Uterus (tissue), 4 donors: ENCODE data around the gene KIDINS220. TPM values are rescaled to one million over a fixed set of nuclear protein-coding genes. Genes with fewer than 3 reads are reported as not detected.
A peak's percentile ranks its signal among the peaks of the same experiment; 100 is the strongest.

Experiments used
- DNase-seq, 2 donors: peaks; one replicate each; pipeline ENCODE4 v3.0.0-alpha.2; 2019 to 2020
- H3K27ac ChIP-seq, 2 donors: fragments of 200-600 bp; sonication (generic); 1 replicate in 1 of 2; 2 replicates in 1 of 2; pipeline ENCODE4 v1.5.1; 2016 to 2018
- H3K27me3 ChIP-seq, 2 donors: fragments of 200-600 bp; sonication (generic); one replicate each; pipeline ENCODE4 v1.5.1; 2018 to 2019; ENCODE audit warnings: control low read depth in 1 of 2
- H3K36me3 ChIP-seq, 2 donors: fragments of 200-600 bp; sonication (generic); one replicate each; pipeline ENCODE4 v1.5.1; 2019; ENCODE audit warnings: control low read depth in 1 of 2
- H3K4me1 ChIP-seq, 2 donors: fragments of 200-600 bp; sonication (generic); one replicate each; pipeline ENCODE4 v1.5.1; 2018 to 2019; ENCODE audit warnings: control low read depth in 1 of 2
- H3K4me3 ChIP-seq, 2 donors: fragments of 200-600 bp; sonication (generic); 1 replicate in 1 of 2; 2 replicates in 1 of 2; pipeline ENCODE4 v1.5.1; 2018 to 2019; ENCODE audit warnings: mild to moderate bottlenecking in 1 of 2
- H3K9me3 ChIP-seq, 2 donors: fragments of 200-600 bp; sonication (generic); one replicate each; pipeline ENCODE4 v1.5.1; 2019; ENCODE audit warnings: control low read depth in 1 of 2
- POLR2A ChIP-seq, 2 donors: fragments of 450-650 bp; IDR thresholded peaks; one replicate each; pipeline ENCODE4 v1.6.1; 2016; ENCODE audit warnings: antibody characterized with exemption in 2 of 2, mild to moderate bottlenecking in 1 of 2, moderate library complexity in 1 of 2
- intact Hi-C: fragments of 100-400 bp; cut with DNase I; formaldehyde crosslinking; loops from one replicate; pipeline ENCODE4 v1.15.1; 2023; ENCODE audit warnings: low total_unique reads
- total RNA-seq, 4 donors: library from RNA; depleted of rRNA in 3 of 4; stranded (reverse); fragments of >200 nt in 3 of 4; gene quantifications; one replicate each; pipeline versions ENCODE4 v1.1.0 to v1.2.4, GENCODE V29; 2014 to 2023
- TF ChIP-seq, protein P1 (sequence below), 4 experiments: fragments of 200-600 bp in 2 of 4; fragments of 450-650 bp in 2 of 4; sonication (generic) in 2 of 4; IDR thresholded peaks; one replicate each; pipeline ENCODE4 v1.5.1; 2016 to 2019; ENCODE audit warnings: antibody characterized with exemption in 4 of 4, mild to moderate bottlenecking in 2 of 4, moderate library complexity in 1 of 4
- donor health status: DM: yes; HTN: yes; CAD: no.

Gene KIDINS220
- total RNA-seq, 4 donors from 2014 or later: 48.8 to 185 (median 72.8) TPM

DNA sequence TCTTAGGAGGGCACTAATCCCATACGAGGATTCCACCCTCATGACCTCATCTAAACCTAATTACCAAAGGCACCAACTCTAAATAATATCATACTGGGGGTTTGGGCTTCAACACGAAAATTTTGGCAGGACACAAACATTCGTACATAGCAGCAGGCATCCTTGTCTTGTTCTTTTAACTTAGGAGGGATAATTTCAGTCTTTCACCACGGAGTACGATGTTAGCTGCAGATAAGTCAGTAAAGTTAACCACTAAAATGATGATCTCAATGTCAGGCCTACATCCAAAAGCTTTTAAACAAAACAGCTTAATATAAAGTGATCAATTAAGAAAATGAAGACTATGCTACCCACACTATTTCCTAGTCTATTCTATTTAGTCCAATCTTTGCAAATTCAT lies 80.7 kb downstream of the KIDINS220 start:
- intact Hi-C loops: no loop called here
- Histone ChIP-seq H3K36me3 (no peaks in the 10 kb centered on the region), H3K27ac (no peak overlapping the region)

DNA sequence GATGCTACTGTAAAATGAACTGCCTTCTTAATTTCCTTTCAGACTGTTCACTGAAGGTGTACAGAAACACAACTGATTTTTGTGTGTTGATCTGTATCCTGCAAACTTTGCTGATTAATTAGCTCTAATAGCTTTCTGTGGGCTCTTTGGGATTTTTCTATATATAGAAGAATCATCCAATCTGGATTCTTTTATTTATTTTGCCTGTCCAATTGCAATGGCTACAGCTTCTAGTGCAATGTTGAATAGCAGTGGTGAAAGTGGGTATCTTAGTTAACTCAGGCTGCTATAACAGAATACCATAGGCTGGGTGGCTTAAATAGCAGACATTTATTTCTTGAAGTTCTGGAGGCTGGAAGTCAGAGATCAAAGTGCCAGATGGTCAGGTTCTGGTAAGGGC lies 81.2 kb downstream of the KIDINS220 start:
- H3K27me3 ChIP-seq: no peaks in the 10 kb centered on the region
- H3K27ac ChIP-seq: no peak overlapping the region
- H3K9me3 ChIP-seq: no peaks in the 10 kb centered on the region
- TF ChIP-seq, protein P1, sequence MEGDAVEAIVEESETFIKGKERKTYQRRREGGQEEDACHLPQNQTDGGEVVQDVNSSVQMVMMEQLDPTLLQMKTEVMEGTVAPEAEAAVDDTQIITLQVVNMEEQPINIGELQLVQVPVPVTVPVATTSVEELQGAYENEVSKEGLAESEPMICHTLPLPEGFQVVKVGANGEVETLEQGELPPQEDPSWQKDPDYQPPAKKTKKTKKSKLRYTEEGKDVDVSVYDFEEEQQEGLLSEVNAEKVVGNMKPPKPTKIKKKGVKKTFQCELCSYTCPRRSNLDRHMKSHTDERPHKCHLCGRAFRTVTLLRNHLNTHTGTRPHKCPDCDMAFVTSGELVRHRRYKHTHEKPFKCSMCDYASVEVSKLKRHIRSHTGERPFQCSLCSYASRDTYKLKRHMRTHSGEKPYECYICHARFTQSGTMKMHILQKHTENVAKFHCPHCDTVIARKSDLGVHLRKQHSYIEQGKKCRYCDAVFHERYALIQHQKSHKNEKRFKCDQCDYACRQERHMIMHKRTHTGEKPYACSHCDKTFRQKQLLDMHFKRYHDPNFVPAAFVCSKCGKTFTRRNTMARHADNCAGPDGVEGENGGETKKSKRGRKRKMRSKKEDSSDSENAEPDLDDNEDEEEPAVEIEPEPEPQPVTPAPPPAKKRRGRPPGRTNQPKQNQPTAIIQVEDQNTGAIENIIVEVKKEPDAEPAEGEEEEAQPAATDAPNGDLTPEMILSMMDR (IDR thresholded peaks at IDR 0.05): no peak
- no peak for TF ChIP-seq POLR2A (IDR thresholded peaks at IDR 0.05)
- DNase-seq: no peak
- no peaks in the 10 kb centered on the region for H3K4me1 ChIP-seq
- H3K36me3 ChIP-seq: no peaks in the 10 kb centered on the region
- H3K4me3 ChIP-seq: no peak overlapping the region
- intact Hi-C loops: no loop called here

More for the DNA sequence above, 80.7 kb downstream of the KIDINS220 start:
- no peak for DNase-seq
- Histone ChIP-seq H3K27me3 (no peaks in the 10 kb centered on the region), H3K4me3 (no peak overlapping the region), H3K4me1 (no peaks in the 10 kb centered on the region), H3K9me3 (no peaks in the 10 kb centered on the region)
- TF ChIP-seq, protein P1 (IDR thresholded peaks at IDR 0.05): no peak
- TF ChIP-seq POLR2A (IDR thresholded peaks at IDR 0.05): no peak

DNA sequence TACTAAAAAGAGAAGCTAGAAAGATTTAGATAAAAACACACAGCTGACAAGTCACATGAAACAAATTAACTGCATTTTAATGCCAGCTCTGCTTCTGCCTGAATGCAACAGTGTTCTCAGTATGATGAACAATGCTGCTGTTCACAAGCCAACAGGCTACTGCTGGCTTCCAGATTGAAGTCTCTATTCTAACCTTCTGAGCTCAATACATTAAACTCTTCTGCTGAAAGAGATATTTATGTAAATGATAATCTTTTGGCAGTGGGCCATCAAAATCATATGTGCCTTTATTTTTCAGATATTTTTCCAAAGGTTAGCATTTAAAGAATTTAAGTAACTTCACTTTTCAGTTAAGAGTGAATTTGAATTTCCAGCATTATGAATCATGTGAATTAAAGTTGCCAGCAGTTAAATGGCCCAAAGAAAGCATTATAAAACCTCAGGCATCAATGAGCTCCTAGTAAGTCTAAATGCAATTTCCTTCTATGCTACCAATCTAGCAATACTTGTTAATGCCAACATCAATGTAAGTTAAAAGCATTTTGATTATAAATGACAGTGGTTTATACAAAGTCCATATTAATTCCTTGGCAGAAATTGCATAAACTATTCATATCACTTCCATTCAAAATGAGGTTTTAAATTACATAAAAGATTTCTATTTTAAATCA lies 83.2 kb downstream of the KIDINS220 start:
- H3K36me3 ChIP-seq: no peaks in the 10 kb centered on the region
- intact Hi-C loops: no loop called here
- TF ChIP-seq, protein P1 (IDR thresholded peaks at IDR 0.05): no peak
- TF ChIP-seq POLR2A (IDR thresholded peaks at IDR 0.05): no peak
- H3K27me3 ChIP-seq: no peaks in the 10 kb centered on the region
- no peaks in the 10 kb centered on the region for H3K4me1 ChIP-seq
- DNase-seq: no peak
- no peak overlapping the region for H3K4me3 ChIP-seq
- H3K9me3 ChIP-seq: no peaks in the 10 kb centered on the region
- H3K27ac ChIP-seq: peak overlapping the region in 1 of 2 donors; percentile 22

DNA sequence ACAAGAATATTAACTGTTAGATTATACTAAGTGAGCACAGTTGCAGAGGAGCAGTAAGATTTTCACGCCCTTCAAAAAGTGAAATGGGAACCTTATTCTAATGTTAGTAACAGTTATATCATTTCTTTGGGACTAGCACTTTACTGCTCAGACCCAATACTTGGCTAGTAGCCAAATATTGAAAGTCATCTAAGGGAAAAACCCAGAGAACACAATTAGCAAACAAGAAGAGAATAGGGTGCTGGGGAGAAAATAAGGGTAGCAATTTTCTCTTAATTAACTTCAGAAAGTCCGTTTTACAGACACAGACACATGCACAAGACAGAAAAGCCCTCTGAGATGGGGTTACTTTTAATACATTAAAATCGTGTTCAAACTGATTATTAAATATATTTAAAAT lies 83.8 kb downstream of the KIDINS220 start:
- no peak for DNase-seq
- H3K36me3 ChIP-seq: no peaks in the 10 kb centered on the region
- H3K9me3 ChIP-seq: no peaks in the 10 kb centered on the region
- H3K27ac ChIP-seq: no peak overlapping the region
- TF ChIP-seq, protein P1 (IDR thresholded peaks at IDR 0.05): no peak
- no peak for TF ChIP-seq POLR2A (IDR thresholded peaks at IDR 0.05)
- intact Hi-C loops: no loop called here
- H3K4me3 ChIP-seq: no peak overlapping the region
- no peaks in the 10 kb centered on the region for H3K4me1 ChIP-seq
- no peaks in the 10 kb centered on the region for H3K27me3 ChIP-seq

DNA sequence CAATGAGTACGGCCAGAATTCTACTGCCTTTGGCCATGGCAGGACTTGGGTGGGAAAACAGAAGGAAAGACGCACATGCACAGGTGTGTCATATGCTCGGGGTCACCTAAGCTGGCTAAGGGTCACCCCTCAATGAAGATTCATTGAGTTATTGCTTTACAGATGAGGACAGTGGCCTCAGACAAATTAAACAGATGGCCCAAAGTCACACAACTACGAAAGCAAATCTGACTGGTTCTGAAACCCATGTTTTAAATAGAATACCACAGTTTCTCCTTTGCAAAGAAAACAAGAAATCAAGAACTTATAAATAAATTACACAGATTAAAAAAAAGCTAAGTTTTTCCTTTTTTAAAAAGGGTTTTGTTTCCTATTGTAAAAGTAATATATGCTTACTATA lies 85.0 kb downstream of the KIDINS220 start:
- Histone ChIP-seq H3K27me3 (no peaks in the 10 kb centered on the region), H3K27ac (no peak overlapping the region), H3K9me3 (no peaks in the 10 kb centered on the region), H3K36me3 (no peaks in the 10 kb centered on the region), H3K4me1 (no peaks in the 10 kb centered on the region), H3K4me3 (no peak overlapping the region)
- DNase-seq: no peak
- intact Hi-C loops: no loop called here
- TF ChIP-seq, protein P1 (IDR thresholded peaks at IDR 0.05): no peak
- no peak for TF ChIP-seq POLR2A (IDR thresholded peaks at IDR 0.05)
